COR-L47 (cell line): ENCODE measurements around the gene PIAS2.
A peak's percentile ranks its signal among the peaks of the same experiment; 100 is the strongest.
"Not testable (repeated sequence)": the region's sequence is repeated elsewhere in the genome, so short reads cannot be mapped to it uniquely, and the experiment has no call there.

Experiments used
- DNase-seq: peaks from one replicate; lab custom pipeline; 2025; lab: John Stamatoyannopoulos, UW

PIAS2 gene

GRCh38 chr18:46917108-46917802 is at the start of gene PIAS2, which contains the start of gene KATNAL2:
Gene PIAS2, minus strand, starts transcription at chr18:46917507. Its CDS starts 162 bp downstream, at chr18:46917345.
Gene KATNAL2, plus strand, starts transcription at chr18:46917602. Its CDS starts 29,271 bp downstream, at chr18:46946873.
- peak; percentile 92 for DNase-seq

- not testable (repeated sequence) for DNase-seq
Observed at GRCh38 chr18:46966266-46966665, 49.0 kb upstream of the PIAS2 start.

- not testable (repeated sequence) for DNase-seq
Observed at GRCh38 chr18:46964579-46965293, 47.4 kb upstream of the PIAS2 start.

GRCh38 chr18:46963656-46964578 is 46.6 kb upstream of the PIAS2 start:
- not testable (repeated sequence) for DNase-seq

GRCh38 chr18:46958209-46958608 is 40.9 kb upstream of the PIAS2 start:
- no peak for DNase-seq

- no peak for DNase-seq
Observed at GRCh38 chr18:46953195-46953594, 35.9 kb upstream of the PIAS2 start.

GRCh38 chr18:46950064-46950656 is 32.9 kb upstream of the PIAS2 start:
- DNase-seq = peak; percentile 10

- DNase-seq = peak; percentile 94
Observed at GRCh38 chr18:46946656-46947282, 29.5 kb upstream of the PIAS2 start.

GRCh38 chr18:46942646-46943045 is 25.3 kb upstream of the PIAS2 start:
- no peak for DNase-seq

- DNase-seq = no peak
Observed at GRCh38 chr18:46939998-46940571, 22.8 kb upstream of the PIAS2 start.

GRCh38 chr18:46939337-46939963 is 22.1 kb upstream of the PIAS2 start:
- no peak for DNase-seq

GRCh38 chr18:46920653-46921052 is 3.3 kb upstream of the PIAS2 start:
- no peak for DNase-seq

GRCh38 chr18:46920067-46920466 is 2.8 kb upstream of the PIAS2 start:
- no peak for DNase-seq

GRCh38 chr18:46917803-46918600 is 695 bp upstream of the PIAS2 start:
- DNase-seq = peak; percentile 50

GRCh38 chr18:46916551-46917107 is 678 bp downstream of the PIAS2 start:
- DNase-seq = peak; percentile 25

GRCh38 chr18:46915800-46916550 is 1.3 kb downstream of the PIAS2 start:
- peak; percentile 41 for DNase-seq

- DNase-seq = no peak
Observed at GRCh38 chr18:46910856-46911255, 6.5 kb downstream of the PIAS2 start.

GRCh38 chr18:46909497-46909896 is 7.8 kb downstream of the PIAS2 start:
- DNase-seq = no peak

- no peak for DNase-seq
Observed at GRCh38 chr18:46903406-46903805, 13.9 kb downstream of the PIAS2 start.
